ENCODE measurements around the gene LAYN.

Gene LAYN

GRCh38 chr11:111549196-111549868 lies 8.8 kb downstream of the LAYN start:
- no peak overlapping the region for H4K5ac ChIP-seq (ENCODE audit: low read length)
- no peak overlapping the region for H2BK5ac ChIP-seq (ENCODE audit: low read length)
- H3K27ac ChIP-seq (ENCODE audit: low read depth, low read length), result no peak overlapping the region
- no peak overlapping the region for H3K23ac ChIP-seq (ENCODE audit: low read length)
- no peak overlapping the region for H3K4me2 ChIP-seq (ENCODE audit: low read length)
- no peak overlapping the region for H2AK5ac ChIP-seq (ENCODE audit: low read length)
- H3K56ac ChIP-seq (ENCODE audit: low read length), result no peak overlapping the region
- no peak overlapping the region for H3K18ac ChIP-seq (ENCODE audit: low read length)
- no peaks in the 10 kb centered on the region for H3K4me1 ChIP-seq (ENCODE audit: control insufficient read depth, low read depth, low read length)
- WGBS (ENCODE audit: extremely low coverage, insufficient coverage, low lambda C conversion rate), result no CpG with 5 or more reads among the region's 11 CpGs
- no peak overlapping the region for H3K4ac ChIP-seq (ENCODE audit: low read depth, low read length)
- H2BK15ac ChIP-seq (replicated peaks; ENCODE audit: low read depth), result no peak overlapping the region
- H4K8ac ChIP-seq (ENCODE audit: low read depth, low read length), result no peak overlapping the region
- H3K9ac ChIP-seq (ENCODE audit: low read length), result no peak overlapping the region
- no peak overlapping the region for H2BK120ac ChIP-seq (ENCODE audit: low read depth, low read length)
- H3K36me3 ChIP-seq (ENCODE audit: control insufficient read depth, insufficient read depth, low read length), result no peaks in the 10 kb centered on the region
- no peaks in the 10 kb centered on the region for H3K79me2 ChIP-seq (ENCODE audit: control insufficient read depth, insufficient read depth, low read length)
- no peak overlapping the region for H3K4me3 ChIP-seq (ENCODE audit: low read length)
- no peak for DNase-seq
- H3K79me1 ChIP-seq (ENCODE audit: low read length), result no peaks in the 10 kb centered on the region
- no peaks in the 10 kb centered on the region for H3K27me3 ChIP-seq (ENCODE audit: insufficient read depth, low read length, poor library complexity)

- DNase-seq, result no peak
- no peaks in the 10 kb centered on the region for H3K79me2 ChIP-seq (ENCODE audit: control insufficient read depth, insufficient read depth, low read length)
- no peak overlapping the region for H2BK5ac ChIP-seq (ENCODE audit: low read length)
- no peaks in the 10 kb centered on the region for H3K79me1 ChIP-seq (ENCODE audit: low read length)
- no peak overlapping the region for H4K8ac ChIP-seq (ENCODE audit: low read depth, low read length)
- no peak overlapping the region for H2AK5ac ChIP-seq (ENCODE audit: low read length)
- H3K36me3 ChIP-seq (ENCODE audit: control insufficient read depth, insufficient read depth, low read length), result no peaks in the 10 kb centered on the region
- no peak overlapping the region for H3K4ac ChIP-seq (ENCODE audit: low read depth, low read length)
- no peak overlapping the region for H4K5ac ChIP-seq (ENCODE audit: low read length)
- H3K18ac ChIP-seq (ENCODE audit: low read length), result no peak overlapping the region
- H3K4me3 ChIP-seq (ENCODE audit: low read length), result no peak overlapping the region
- no peaks in the 10 kb centered on the region for H3K27me3 ChIP-seq (ENCODE audit: insufficient read depth, low read length, poor library complexity)
- H3K9ac ChIP-seq (ENCODE audit: low read length), result no peak overlapping the region
- no CpG with 5 or more reads among the region's 3 CpGs for WGBS (ENCODE audit: extremely low coverage, insufficient coverage, low lambda C conversion rate)
- H2BK120ac ChIP-seq (ENCODE audit: low read depth, low read length), result no peak overlapping the region
- no peak overlapping the region for H3K27ac ChIP-seq (ENCODE audit: low read depth, low read length)
- H3K56ac ChIP-seq (ENCODE audit: low read length), result no peak overlapping the region
- H3K23ac ChIP-seq (ENCODE audit: low read length), result no peak overlapping the region
- H3K4me2 ChIP-seq (ENCODE audit: low read length), result no peak overlapping the region
- H2BK15ac ChIP-seq (replicated peaks; ENCODE audit: low read depth), result no peak overlapping the region
- no peaks in the 10 kb centered on the region for H3K4me1 ChIP-seq (ENCODE audit: control insufficient read depth, low read depth, low read length)
Observed at GRCh38 chr11:111549869-111550203, 9.3 kb downstream of the LAYN start.

- no peak overlapping the region for H3K56ac ChIP-seq (ENCODE audit: low read length)
- no peak overlapping the region for H3K18ac ChIP-seq (ENCODE audit: low read length)
- H3K27me3 ChIP-seq (ENCODE audit: insufficient read depth, low read length, poor library complexity), result no peaks in the 10 kb centered on the region
- H3K4me2 ChIP-seq (ENCODE audit: low read length), result no peak overlapping the region
- H3K9ac ChIP-seq (ENCODE audit: low read length), result no peak overlapping the region
- H3K4me1 ChIP-seq (ENCODE audit: control insufficient read depth, low read depth, low read length), result no peaks in the 10 kb centered on the region
- no peak overlapping the region for H2BK15ac ChIP-seq (replicated peaks; ENCODE audit: low read depth)
- no peaks in the 10 kb centered on the region for H3K36me3 ChIP-seq (ENCODE audit: control insufficient read depth, insufficient read depth, low read length)
- no peak for DNase-seq
- no peak overlapping the region for H4K5ac ChIP-seq (ENCODE audit: low read length)
- H2BK5ac ChIP-seq (ENCODE audit: low read length), result no peak overlapping the region
- no peak overlapping the region for H2BK120ac ChIP-seq (ENCODE audit: low read depth, low read length)
- no peak overlapping the region for H3K23ac ChIP-seq (ENCODE audit: low read length)
- H3K4me3 ChIP-seq (ENCODE audit: low read length), result no peak overlapping the region
- no peak overlapping the region for H2AK5ac ChIP-seq (ENCODE audit: low read length)
- no peak overlapping the region for H3K27ac ChIP-seq (ENCODE audit: low read depth, low read length)
- H4K8ac ChIP-seq (ENCODE audit: low read depth, low read length), result no peak overlapping the region
- no peak overlapping the region for H3K4ac ChIP-seq (ENCODE audit: low read depth, low read length)
- WGBS (ENCODE audit: extremely low coverage, insufficient coverage, low lambda C conversion rate), result no CpG with 5 or more reads among the region's 2 CpGs
- no peaks in the 10 kb centered on the region for H3K79me2 ChIP-seq (ENCODE audit: control insufficient read depth, insufficient read depth, low read length)
- no peaks in the 10 kb centered on the region for H3K79me1 ChIP-seq (ENCODE audit: low read length)
Observed at GRCh38 chr11:111550258-111550657, 9.7 kb downstream of the LAYN start.

- no peak overlapping the region for H3K18ac ChIP-seq (ENCODE audit: low read length)
- no peaks in the 10 kb centered on the region for H3K36me3 ChIP-seq (ENCODE audit: control insufficient read depth, insufficient read depth, low read length)
- H3K4me2 ChIP-seq (ENCODE audit: low read length), result no peak overlapping the region
- no peak overlapping the region for H2BK120ac ChIP-seq (ENCODE audit: low read depth, low read length)
- no peak overlapping the region for H4K8ac ChIP-seq (ENCODE audit: low read depth, low read length)
- no peak overlapping the region for H3K56ac ChIP-seq (ENCODE audit: low read length)
- H2BK15ac ChIP-seq (replicated peaks; ENCODE audit: low read depth), result no peak overlapping the region
- H3K79me1 ChIP-seq (ENCODE audit: low read length), result no peaks in the 10 kb centered on the region
- H3K4me3 ChIP-seq (ENCODE audit: low read length), result no peak overlapping the region
- no peak overlapping the region for H2BK5ac ChIP-seq (ENCODE audit: low read length)
- no peak for DNase-seq
- H3K79me2 ChIP-seq (ENCODE audit: control insufficient read depth, insufficient read depth, low read length), result no peaks in the 10 kb centered on the region
- H2AK5ac ChIP-seq (ENCODE audit: low read length), result no peak overlapping the region
- no peak overlapping the region for H3K9ac ChIP-seq (ENCODE audit: low read length)
- H3K23ac ChIP-seq (ENCODE audit: low read length), result no peak overlapping the region
- no peaks in the 10 kb centered on the region for H3K27me3 ChIP-seq (ENCODE audit: insufficient read depth, low read length, poor library complexity)
- no peak overlapping the region for H3K4ac ChIP-seq (ENCODE audit: low read depth, low read length)
- H3K4me1 ChIP-seq (ENCODE audit: control insufficient read depth, low read depth, low read length), result no peaks in the 10 kb centered on the region
- no peak overlapping the region for H4K5ac ChIP-seq (ENCODE audit: low read length)
- no peak overlapping the region for H3K27ac ChIP-seq (ENCODE audit: low read depth, low read length)
Observed at GRCh38 chr11:111554532-111554931, 14.0 kb downstream of the LAYN start.

- H3K4ac ChIP-seq (ENCODE audit: low read depth, low read length), result no peak overlapping the region
- H3K4me3 ChIP-seq (ENCODE audit: low read length), result no peak overlapping the region
- H3K4me1 ChIP-seq (ENCODE audit: control insufficient read depth, low read depth, low read length), result no peaks in the 10 kb centered on the region
- H3K56ac ChIP-seq (ENCODE audit: low read length), result no peak overlapping the region
- H3K27me3 ChIP-seq (ENCODE audit: insufficient read depth, low read length, poor library complexity), result no peaks in the 10 kb centered on the region
- H3K9ac ChIP-seq (ENCODE audit: low read length), result no peak overlapping the region
- H2BK15ac ChIP-seq (replicated peaks; ENCODE audit: low read depth), result no peak overlapping the region
- H3K23ac ChIP-seq (ENCODE audit: low read length), result no peak overlapping the region
- H3K36me3 ChIP-seq (ENCODE audit: control insufficient read depth, insufficient read depth, low read length), result no peaks in the 10 kb centered on the region
- no peak overlapping the region for H3K4me2 ChIP-seq (ENCODE audit: low read length)
- H4K8ac ChIP-seq (ENCODE audit: low read depth, low read length), result no peak overlapping the region
- H3K79me2 ChIP-seq (ENCODE audit: control insufficient read depth, insufficient read depth, low read length), result no peaks in the 10 kb centered on the region
- H2BK5ac ChIP-seq (ENCODE audit: low read length), result no peak overlapping the region
- H3K27ac ChIP-seq (ENCODE audit: low read depth, low read length), result no peak overlapping the region
- H2AK5ac ChIP-seq (ENCODE audit: low read length), result no peak overlapping the region
- H2BK120ac ChIP-seq (ENCODE audit: low read depth, low read length), result no peak overlapping the region
- no peaks in the 10 kb centered on the region for H3K79me1 ChIP-seq (ENCODE audit: low read length)
- H4K5ac ChIP-seq (ENCODE audit: low read length), result no peak overlapping the region
- H3K18ac ChIP-seq (ENCODE audit: low read length), result no peak overlapping the region
- no peak for DNase-seq
Observed at GRCh38 chr11:111555255-111555654, 14.7 kb downstream of the LAYN start.

- Histone ChIP-seq H3K9ac (ENCODE audit: low read length) (no peak overlapping the region), H2BK15ac (replicated peaks; ENCODE audit: low read depth) (no peak overlapping the region), H2BK120ac (ENCODE audit: low read depth, low read length) (no peak overlapping the region), H3K4ac (ENCODE audit: low read depth, low read length) (no peak overlapping the region), H3K79me1 (ENCODE audit: low read length) (no peaks in the 10 kb centered on the region), H3K4me2 (ENCODE audit: low read length) (no peak overlapping the region), H3K27ac (ENCODE audit: low read depth, low read length) (no peak overlapping the region), H3K36me3 (ENCODE audit: control insufficient read depth, insufficient read depth, low read length) (no peaks in the 10 kb centered on the region), H3K23ac (ENCODE audit: low read length) (no peak overlapping the region), H3K56ac (ENCODE audit: low read length) (no peak overlapping the region), H2BK5ac (ENCODE audit: low read length) (no peak overlapping the region), H3K18ac (ENCODE audit: low read length) (no peak overlapping the region), H2AK5ac (ENCODE audit: low read length) (no peak overlapping the region), H3K4me1 (ENCODE audit: control insufficient read depth, low read depth, low read length) (no peaks in the 10 kb centered on the region), H3K4me3 (ENCODE audit: low read length) (no peak overlapping the region), H3K79me2 (ENCODE audit: control insufficient read depth, insufficient read depth, low read length) (no peaks in the 10 kb centered on the region), H3K27me3 (ENCODE audit: insufficient read depth, low read length, poor library complexity) (no peaks in the 10 kb centered on the region), H4K8ac (ENCODE audit: low read depth, low read length) (no peak overlapping the region), H4K5ac (ENCODE audit: low read length) (no peak overlapping the region)
- DNase-seq, result no peak
- no CpG with 5 or more reads among the region's 5 CpGs for WGBS (ENCODE audit: extremely low coverage, insufficient coverage, low lambda C conversion rate)
Observed at GRCh38 chr11:111557425-111558111, 17.0 kb downstream of the LAYN start.

All from mesendoderm (in vitro differentiated cells).